WTC11 (cell line): ENCODE results near the gene RNASE7. TPM values are rescaled to one million over a fixed set of nuclear protein-coding genes. Genes with fewer than 3 reads are reported as not detected.

ENCODE experiments used
- ATAC-seq: fragments of 200-7000 bp; cut with Tn5 transposase; 2 replicates; pipeline ENCODE4 v1.10.0; 2021; ENCODE audit warnings: mild to moderate bottlenecking, moderate library complexity
- CTCF ChIA-PET: fragments of 300-600 bp; sonication (Branson Sonifier 250); formaldehyde crosslinking; loops from one replicate; lab custom pipeline; 2021; ENCODE audit warnings: antibody characterized with exemption; lab: Charles Lee
- POLR2A ChIA-PET: fragments of 350-600 bp; sonication (Branson Sonifier 250); formaldehyde crosslinking; loops from one replicate; lab custom pipeline; 2021; ENCODE audit warnings: antibody characterized with exemption; lab: Charles Lee
- DNase-seq: peaks from one replicate; pipeline ENCODE4 v3.0.0; 2021; ENCODE audit warnings: low spot score
- H3K27ac Mint-ChIP-seq: 2 replicates; pipeline ENCODE4 v1.8.0; 2021; ENCODE audit warnings: mixed read lengths
- H3K27me3 Mint-ChIP-seq: 2 replicates; pipeline ENCODE4 v1.8.0; 2021; ENCODE audit warnings: low read depth, mild to moderate bottlenecking, moderate library complexity, mixed read lengths
- H3K36me3 Mint-ChIP-seq: 2 replicates; pipeline ENCODE4 v1.8.0; 2021; ENCODE audit warnings: mixed read lengths
- H3K4me1 Mint-ChIP-seq: 2 replicates; pipeline ENCODE4 v1.8.0; 2022; ENCODE audit warnings: mixed read lengths
- H3K4me3 Mint-ChIP-seq: 2 replicates; pipeline ENCODE4 v1.8.0; 2021; ENCODE audit warnings: mild to moderate bottlenecking, moderate library complexity, mixed read lengths
- H3K9me3 Mint-ChIP-seq: 2 replicates; pipeline ENCODE4 v1.8.0; 2021; ENCODE audit warnings: mixed read lengths
- CBFB ChIP-seq: sonication (generic); formaldehyde crosslinking; IDR thresholded peaks from 2 replicates; pipeline ENCODE4 v1.8.1; 2022; ENCODE audit warnings: mild to moderate bottlenecking, low read depth, missing genetic modification reagents
- ELF4 ChIP-seq: sonication (generic); formaldehyde crosslinking; IDR thresholded peaks from 2 replicates; pipeline ENCODE4 v1.8.1; 2022; ENCODE audit warnings: low read depth, mild to moderate bottlenecking, moderate library complexity, missing genetic modification reagents
- GABPB1 ChIP-seq: sonication (generic); formaldehyde crosslinking; IDR thresholded peaks from 2 replicates; pipeline ENCODE4 v1.8.1; 2023; ENCODE audit warnings: mild to moderate bottlenecking, missing genetic modification reagents
- IRF2 ChIP-seq: sonication (generic); formaldehyde crosslinking; IDR thresholded peaks from 2 replicates; pipeline ENCODE4 v1.8.0; 2022; ENCODE audit warnings: low read depth, missing genetic modification reagents, borderline replicate concordance
- JUN ChIP-seq: sonication (generic); formaldehyde crosslinking; IDR thresholded peaks from 2 replicates; pipeline ENCODE4 v1.8.0; 2023; ENCODE audit warnings: mild to moderate bottlenecking, missing genetic modification reagents
- NR2C2 ChIP-seq: sonication (generic); formaldehyde crosslinking; IDR thresholded peaks from 2 replicates; pipeline ENCODE4 v1.8.0; 2022; ENCODE audit warnings: mild to moderate bottlenecking, missing genetic modification reagents
- SMAD3 ChIP-seq: sonication (generic); formaldehyde crosslinking; IDR thresholded peaks from 2 replicates; pipeline ENCODE4 v1.8.0; 2022; ENCODE audit warnings: missing genetic modification reagents, mild to moderate bottlenecking, borderline replicate concordance
- TCF7 ChIP-seq: sonication (generic); formaldehyde crosslinking; IDR thresholded peaks from 2 replicates; pipeline ENCODE4 v1.8.0; 2022; ENCODE audit warnings: mild to moderate bottlenecking, low read depth, missing genetic modification reagents, moderate library complexity
- TEAD1 ChIP-seq: sonication (generic); formaldehyde crosslinking; IDR thresholded peaks from 2 replicates; pipeline ENCODE4 v1.8.0; 2022; ENCODE audit warnings: mild to moderate bottlenecking, missing genetic modification reagents
- TP53 ChIP-seq: sonication (generic); formaldehyde crosslinking; IDR thresholded peaks from 2 replicates; pipeline ENCODE4 v1.8.1; 2023; ENCODE audit warnings: mild to moderate bottlenecking, missing genetic modification reagents
- ZNF396 ChIP-seq: fragments of 250-450 bp; sonication (Bioruptor Pico); IDR thresholded peaks from 2 replicates; pipeline ENCODE4 v1.8.0; 2021; ENCODE audit warnings: mild to moderate bottlenecking, moderate library complexity, borderline replicate concordance
- total RNA-seq: library from RNA; stranded (reverse); gene quantifications from 3 replicates; pipeline ENCODE4 v1.2.3, GENCODE V29; 2021
- TF ChIP-seq, protein P1 (sequence below): fragments of 250-450 bp; sonication (Bioruptor Pico); IDR thresholded peaks from 2 replicates; pipeline ENCODE4 v1.9.0; 2021; ENCODE audit warnings: moderate library complexity, mild to moderate bottlenecking, inconsistent platforms, borderline replicate concordance
- TF ChIP-seq, protein P2 (sequence below): sonication (generic); formaldehyde crosslinking; IDR thresholded peaks from 2 replicates; pipeline ENCODE4 v1.8.0; 2022; ENCODE audit warnings: missing genetic modification reagents
- TF ChIP-seq, protein P3 (sequence below): sonication (generic); formaldehyde crosslinking; IDR thresholded peaks from 2 replicates; pipeline ENCODE4 v1.8.0; 2023; ENCODE audit warnings: missing genetic modification reagents, mild to moderate bottlenecking, borderline replicate concordance
- TF ChIP-seq, protein P4 (sequence below): sonication (generic); formaldehyde crosslinking; IDR thresholded peaks from 2 replicates; pipeline ENCODE4 v1.8.1; 2022; ENCODE audit warnings: low read depth, missing genetic modification reagents, borderline replicate concordance
- TF ChIP-seq, protein P5 (sequence below): sonication (generic); formaldehyde crosslinking; IDR thresholded peaks from 2 replicates; pipeline ENCODE4 v1.8.1; 2022; ENCODE audit warnings: mild to moderate bottlenecking, moderate library complexity, missing genetic modification reagents

Gene RNASE7
- total RNA-seq, 1 experiment from 2014 or later = not detected

DNA sequence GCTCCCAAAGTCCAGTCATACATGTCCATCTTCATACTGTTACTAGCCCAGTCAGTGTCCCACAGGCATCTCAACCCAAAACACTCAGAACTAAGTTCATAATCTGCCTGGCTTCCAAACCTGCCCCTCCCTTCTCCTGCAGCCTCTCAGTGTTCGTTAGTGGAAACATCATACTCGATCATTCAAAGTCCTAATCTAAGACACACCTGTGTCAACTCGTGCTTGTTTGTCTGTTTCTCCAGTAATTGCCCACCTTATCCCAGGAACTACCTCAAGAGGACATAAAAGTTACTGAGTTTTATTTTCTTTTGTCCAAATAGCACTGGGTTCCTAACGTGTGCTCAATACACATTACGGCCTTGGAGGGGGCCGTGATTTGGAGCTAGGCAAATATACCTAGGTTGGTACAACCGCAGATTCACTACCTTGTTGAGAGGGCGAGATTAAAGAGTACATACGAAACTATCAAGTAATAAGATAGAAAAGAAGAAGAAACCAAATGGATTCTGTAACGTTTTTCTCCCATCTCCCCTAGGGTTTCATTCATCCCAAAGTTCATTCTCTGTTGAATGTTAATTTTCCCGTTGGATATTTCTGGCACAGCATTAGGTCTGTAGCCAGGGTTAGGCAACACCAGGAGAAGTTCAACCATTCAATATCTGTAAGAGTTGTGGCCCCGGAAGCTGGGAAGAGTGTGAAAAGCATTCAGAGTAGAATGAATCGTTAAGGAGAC is 18.6 kb downstream of the RNASE7 start:
- Mint-ChIP-seq H3K27me3 (0 out of 2 replicates have a peak, but pooled peaks cover 2% of the 10 kb centered on the region), H3K27ac (no peak overlapping the region), H3K36me3 (no peaks in the 10 kb centered on the region), H3K4me3 (no peak overlapping the region), H3K4me1 (peaks cover 2% of the 10 kb centered on the region), H3K9me3 (no peaks in the 10 kb centered on the region)
- ChIA-PET POLR2A (no interaction called here), CTCF (interaction anchor here (1.1 to 3.1 kb wide), 6 partner anchors 21 to 89 kb away, joined by 4 to 17 read pairs (median 6); no protein-coding TSS in a partner anchor)
- 0 out of 2 replicates have a peak, but pooled peaks have one; percentile 11 for TF ChIP-seq GABPB1
- TF ChIP-seq JUN = no peak
- ATAC-seq (no peak), DNase-seq (no peak)

DNA sequence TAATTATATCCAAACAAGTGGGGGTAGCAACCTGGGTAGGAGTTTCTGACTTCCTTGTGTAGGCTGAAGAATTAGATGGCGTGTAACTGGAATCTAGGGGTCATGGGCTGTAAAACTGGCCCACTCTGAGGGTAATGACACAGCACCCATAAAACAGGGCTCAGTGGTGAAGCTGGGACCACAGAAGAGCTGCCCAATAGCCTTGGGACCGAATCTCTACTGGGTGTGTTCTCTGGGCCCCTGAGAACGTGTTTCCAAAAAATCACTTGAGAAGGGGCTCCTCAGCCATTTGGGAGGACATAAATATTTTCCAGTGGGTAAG is 19.1 kb downstream of the RNASE7 start:
- Mint-ChIP-seq H3K27ac (no peak overlapping the region), H3K4me3 (no peak overlapping the region), H3K9me3 (no peaks in the 10 kb centered on the region), H3K36me3 (no peaks in the 10 kb centered on the region), H3K27me3 (0 out of 2 replicates have a peak, but pooled peaks cover 2% of the 10 kb centered on the region), H3K4me1 (no peaks in the 10 kb centered on the region; the same call in 1 of the 2 replicates)
- TF ChIP-seq TCF7 (CRISPR knock-in tag) = no peak
- TF ChIP-seq NR2C2 = no peak
- no peak for TF ChIP-seq ELF4 (CRISPR knock-in tag)
- ChIA-PET CTCF (interaction anchor here (0.7 to 3.1 kb wide), 7 partner anchors 22 to 90 kb away, joined by 3 to 17 read pairs (median 6); no protein-coding TSS in a partner anchor), POLR2A (no interaction called here)
- DNase-seq = no peak
- ATAC-seq = no peak

DNA sequence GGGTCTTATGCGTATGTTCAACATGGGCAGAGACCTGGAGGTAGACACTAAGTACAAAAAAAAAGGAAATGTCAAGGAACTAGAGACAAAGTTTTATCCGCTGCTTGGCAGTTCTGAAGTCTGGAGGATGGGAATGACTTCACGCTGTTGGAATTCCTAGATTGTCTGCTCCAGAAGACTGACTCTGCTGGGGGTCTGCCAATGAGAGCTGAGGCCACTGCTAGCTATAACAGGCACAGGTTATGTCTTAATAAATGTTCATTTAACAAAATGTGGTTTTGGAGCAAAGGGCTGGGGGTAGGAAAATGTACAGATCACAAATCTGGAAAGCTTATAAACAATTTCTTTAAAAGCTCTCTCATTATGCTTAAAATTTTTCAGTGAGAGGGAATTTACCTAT is 21.3 kb downstream of the RNASE7 start:
- Mint-ChIP-seq H3K36me3 (no peaks in the 10 kb centered on the region), H3K4me1 (peaks cover 13% of the 10 kb centered on the region), H3K27ac (no peak overlapping the region), H3K4me3 (no peak overlapping the region), H3K27me3 (peaks cover 6% of the 10 kb centered on the region; the same call in 1 of the 2 replicates), H3K9me3 (no peaks in the 10 kb centered on the region)
- POLR2A ChIA-PET = interaction anchor here (0.7 kb wide), 1 partner anchor 297 kb away, joined by 3 read pairs; no protein-coding TSS in a partner anchor
- CTCF ChIA-PET = interaction anchor here (0.6 to 5.9 kb wide), 5 partner anchors 22 to 49 kb away, joined by 3 to 142 read pairs (median 7); partner anchors contain the start of gene ZNF219
- DNase-seq (no peak), ATAC-seq (no peak)
- TF ChIP-seq, protein P1, sequence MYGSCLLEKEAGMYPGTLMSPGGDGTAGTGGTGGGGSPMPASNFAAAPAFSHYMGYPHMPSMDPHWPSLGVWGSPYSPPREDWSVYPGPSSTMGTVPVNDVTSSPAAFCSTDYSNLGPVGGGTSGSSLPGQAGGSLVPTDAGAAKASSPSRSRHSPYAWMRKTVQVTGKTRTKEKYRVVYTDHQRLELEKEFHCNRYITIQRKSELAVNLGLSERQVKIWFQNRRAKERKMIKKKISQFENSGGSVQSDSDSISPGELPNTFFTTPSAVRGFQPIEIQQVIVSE (CRISPR knock-in tag) = no peak
- TF ChIP-seq ZNF396 (CRISPR knock-in tag) (no peak), TEAD1 (CRISPR knock-in tag) (no peak), TP53 (no peak), CBFB (CRISPR knock-in tag) (no peak), IRF2 (no peak), TCF7 (CRISPR knock-in tag) (no peak), SMAD3 (CRISPR knock-in tag) (no peak)
- TF ChIP-seq, protein P2, sequence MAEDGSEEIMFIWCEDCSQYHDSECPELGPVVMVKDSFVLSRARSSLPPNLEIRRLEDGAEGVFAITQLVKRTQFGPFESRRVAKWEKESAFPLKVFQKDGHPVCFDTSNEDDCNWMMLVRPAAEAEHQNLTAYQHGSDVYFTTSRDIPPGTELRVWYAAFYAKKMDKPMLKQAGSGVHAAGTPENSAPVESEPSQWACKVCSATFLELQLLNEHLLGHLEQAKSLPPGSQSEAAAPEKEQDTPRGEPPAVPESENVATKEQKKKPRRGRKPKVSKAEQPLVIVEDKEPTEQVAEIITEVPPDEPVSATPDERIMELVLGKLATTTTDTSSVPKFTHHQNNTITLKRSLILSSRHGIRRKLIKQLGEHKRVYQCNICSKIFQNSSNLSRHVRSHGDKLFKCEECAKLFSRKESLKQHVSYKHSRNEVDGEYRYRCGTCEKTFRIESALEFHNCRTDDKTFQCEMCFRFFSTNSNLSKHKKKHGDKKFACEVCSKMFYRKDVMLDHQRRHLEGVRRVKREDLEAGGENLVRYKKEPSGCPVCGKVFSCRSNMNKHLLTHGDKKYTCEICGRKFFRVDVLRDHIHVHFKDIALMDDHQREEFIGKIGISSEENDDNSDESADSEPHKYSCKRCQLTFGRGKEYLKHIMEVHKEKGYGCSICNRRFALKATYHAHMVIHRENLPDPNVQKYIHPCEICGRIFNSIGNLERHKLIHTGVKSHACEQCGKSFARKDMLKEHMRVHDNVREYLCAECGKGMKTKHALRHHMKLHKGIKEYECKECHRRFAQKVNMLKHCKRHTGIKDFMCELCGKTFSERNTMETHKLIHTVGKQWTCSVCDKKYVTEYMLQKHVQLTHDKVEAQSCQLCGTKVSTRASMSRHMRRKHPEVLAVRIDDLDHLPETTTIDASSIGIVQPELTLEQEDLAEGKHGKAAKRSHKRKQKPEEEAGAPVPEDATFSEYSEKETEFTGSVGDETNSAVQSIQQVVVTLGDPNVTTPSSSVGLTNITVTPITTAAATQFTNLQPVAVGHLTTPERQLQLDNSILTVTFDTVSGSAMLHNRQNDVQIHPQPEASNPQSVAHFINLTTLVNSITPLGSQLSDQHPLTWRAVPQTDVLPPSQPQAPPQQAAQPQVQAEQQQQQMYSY (CRISPR knock-in tag) = no peak
- TF ChIP-seq, protein P3, sequence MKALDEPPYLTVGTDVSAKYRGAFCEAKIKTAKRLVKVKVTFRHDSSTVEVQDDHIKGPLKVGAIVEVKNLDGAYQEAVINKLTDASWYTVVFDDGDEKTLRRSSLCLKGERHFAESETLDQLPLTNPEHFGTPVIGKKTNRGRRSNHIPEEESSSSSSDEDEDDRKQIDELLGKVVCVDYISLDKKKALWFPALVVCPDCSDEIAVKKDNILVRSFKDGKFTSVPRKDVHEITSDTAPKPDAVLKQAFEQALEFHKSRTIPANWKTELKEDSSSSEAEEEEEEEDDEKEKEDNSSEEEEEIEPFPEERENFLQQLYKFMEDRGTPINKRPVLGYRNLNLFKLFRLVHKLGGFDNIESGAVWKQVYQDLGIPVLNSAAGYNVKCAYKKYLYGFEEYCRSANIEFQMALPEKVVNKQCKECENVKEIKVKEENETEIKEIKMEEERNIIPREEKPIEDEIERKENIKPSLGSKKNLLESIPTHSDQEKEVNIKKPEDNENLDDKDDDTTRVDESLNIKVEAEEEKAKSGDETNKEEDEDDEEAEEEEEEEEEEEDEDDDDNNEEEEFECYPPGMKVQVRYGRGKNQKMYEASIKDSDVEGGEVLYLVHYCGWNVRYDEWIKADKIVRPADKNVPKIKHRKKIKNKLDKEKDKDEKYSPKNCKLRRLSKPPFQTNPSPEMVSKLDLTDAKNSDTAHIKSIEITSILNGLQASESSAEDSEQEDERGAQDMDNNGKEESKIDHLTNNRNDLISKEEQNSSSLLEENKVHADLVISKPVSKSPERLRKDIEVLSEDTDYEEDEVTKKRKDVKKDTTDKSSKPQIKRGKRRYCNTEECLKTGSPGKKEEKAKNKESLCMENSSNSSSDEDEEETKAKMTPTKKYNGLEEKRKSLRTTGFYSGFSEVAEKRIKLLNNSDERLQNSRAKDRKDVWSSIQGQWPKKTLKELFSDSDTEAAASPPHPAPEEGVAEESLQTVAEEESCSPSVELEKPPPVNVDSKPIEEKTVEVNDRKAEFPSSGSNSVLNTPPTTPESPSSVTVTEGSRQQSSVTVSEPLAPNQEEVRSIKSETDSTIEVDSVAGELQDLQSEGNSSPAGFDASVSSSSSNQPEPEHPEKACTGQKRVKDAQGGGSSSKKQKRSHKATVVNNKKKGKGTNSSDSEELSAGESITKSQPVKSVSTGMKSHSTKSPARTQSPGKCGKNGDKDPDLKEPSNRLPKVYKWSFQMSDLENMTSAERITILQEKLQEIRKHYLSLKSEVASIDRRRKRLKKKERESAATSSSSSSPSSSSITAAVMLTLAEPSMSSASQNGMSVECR (CRISPR knock-in tag) = no peak
- TF ChIP-seq, protein P4, sequence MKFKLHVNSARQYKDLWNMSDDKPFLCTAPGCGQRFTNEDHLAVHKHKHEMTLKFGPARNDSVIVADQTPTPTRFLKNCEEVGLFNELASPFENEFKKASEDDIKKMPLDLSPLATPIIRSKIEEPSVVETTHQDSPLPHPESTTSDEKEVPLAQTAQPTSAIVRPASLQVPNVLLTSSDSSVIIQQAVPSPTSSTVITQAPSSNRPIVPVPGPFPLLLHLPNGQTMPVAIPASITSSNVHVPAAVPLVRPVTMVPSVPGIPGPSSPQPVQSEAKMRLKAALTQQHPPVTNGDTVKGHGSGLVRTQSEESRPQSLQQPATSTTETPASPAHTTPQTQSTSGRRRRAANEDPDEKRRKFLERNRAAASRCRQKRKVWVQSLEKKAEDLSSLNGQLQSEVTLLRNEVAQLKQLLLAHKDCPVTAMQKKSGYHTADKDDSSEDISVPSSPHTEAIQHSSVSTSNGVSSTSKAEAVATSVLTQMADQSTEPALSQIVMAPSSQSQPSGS (CRISPR knock-in tag) = no peak
- TF ChIP-seq, protein P5, sequence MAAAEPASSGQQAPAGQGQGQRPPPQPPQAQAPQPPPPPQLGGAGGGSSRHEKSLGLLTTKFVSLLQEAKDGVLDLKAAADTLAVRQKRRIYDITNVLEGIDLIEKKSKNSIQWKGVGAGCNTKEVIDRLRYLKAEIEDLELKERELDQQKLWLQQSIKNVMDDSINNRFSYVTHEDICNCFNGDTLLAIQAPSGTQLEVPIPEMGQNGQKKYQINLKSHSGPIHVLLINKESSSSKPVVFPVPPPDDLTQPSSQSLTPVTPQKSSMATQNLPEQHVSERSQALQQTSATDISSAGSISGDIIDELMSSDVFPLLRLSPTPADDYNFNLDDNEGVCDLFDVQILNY (CRISPR knock-in tag) = no peak
